ENCODE results near the gene GRAPL.
"Not testable (repeated sequence)": the region's sequence is repeated elsewhere in the genome, so short reads cannot be mapped to it uniquely, and the experiment has no call there.

The GRAPL gene

DNA sequence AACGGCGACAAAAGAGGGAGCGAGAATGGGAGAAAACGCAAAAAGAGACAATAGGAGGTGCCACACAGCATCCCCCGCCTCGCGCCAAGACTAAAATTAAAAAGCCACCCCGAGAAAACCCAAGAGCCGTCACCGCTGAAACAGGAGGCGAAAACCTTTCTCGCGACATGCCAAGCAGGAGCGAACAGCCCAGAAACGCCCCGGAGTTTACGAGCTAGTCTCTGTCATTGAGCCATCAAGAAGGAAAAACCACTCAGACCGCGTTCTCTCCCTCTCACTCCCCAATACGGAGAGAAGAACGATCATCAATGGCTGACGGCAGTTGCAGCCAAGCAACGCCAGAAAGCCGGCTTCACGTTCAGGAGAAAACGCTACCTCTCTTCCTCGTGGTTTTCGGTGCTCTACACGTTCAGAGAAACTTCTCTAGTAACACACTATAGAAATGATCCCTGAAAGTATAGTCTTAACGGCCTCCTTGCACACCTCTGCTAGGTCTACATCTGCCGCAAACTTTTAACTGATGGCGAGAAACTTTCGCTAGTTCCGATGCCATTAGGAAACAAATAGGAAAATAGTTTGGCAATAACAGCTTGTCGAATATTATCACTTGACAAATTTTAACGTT lies 62.5 kb downstream of the GRAPL start:
- not testable (repeated sequence) for DNase-seq

DNA sequence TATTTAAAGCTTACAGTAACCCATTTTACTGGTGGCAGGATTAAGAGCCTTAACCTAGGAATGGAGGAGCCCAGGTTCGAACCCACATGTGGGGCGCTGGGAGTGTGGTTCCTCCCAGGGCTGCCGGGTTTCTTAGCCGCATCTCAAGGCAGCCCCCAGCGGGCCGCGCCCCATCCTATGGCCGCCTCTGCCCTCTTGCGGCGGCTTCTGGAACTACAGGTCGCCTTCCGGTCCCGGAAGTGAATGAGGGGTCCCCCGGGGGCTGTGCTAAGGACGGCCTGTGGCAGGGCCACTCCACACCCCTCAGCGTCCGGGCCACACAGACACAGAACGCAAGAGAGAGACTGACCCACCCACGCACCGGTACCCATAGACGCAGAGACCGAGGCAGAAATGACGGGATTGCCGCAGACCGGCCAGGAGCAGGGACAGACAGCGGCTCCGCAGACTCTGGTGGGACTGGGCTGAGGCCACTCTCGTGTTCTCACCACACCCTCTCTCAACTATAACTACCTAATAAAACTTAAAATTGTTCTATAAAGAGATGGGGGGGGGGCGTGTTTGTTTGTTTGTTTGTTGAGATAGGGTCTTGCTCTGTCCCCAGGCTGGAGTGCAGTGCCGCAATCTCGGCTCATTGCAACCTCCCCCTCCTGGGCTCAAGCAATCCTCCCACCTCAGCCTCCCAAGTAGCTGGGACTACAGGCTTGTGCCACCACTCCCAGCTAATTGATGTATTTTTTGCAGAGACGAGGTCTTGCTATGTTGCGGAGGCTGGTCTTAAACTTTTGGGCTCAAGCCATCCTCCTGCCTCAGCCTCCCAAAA lies 69.2 kb downstream of the GRAPL start:
- DNase-seq: not testable (repeated sequence)

DNA sequence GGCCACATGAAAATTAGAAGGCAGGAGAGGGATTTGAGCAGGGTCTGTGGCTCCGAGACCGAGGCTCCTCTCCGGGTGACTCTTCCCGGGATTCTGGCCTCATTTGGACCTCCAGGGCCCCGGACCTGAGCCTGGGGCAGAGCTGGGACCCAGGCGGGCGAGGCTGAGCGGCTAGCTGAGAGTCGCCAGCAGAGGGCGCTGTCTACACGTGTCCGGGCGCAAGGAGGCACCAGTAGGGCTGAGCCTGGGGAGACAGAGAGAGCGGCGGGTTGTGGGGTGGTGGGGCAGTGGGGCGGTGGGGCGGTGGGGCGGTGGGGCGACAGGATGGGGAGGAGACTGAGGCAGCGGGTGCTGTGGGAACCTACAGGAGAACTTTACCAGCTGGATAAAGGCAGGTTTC lies 75.1 kb downstream of the GRAPL start:
- DNase-seq: not testable (repeated sequence)

DNA sequence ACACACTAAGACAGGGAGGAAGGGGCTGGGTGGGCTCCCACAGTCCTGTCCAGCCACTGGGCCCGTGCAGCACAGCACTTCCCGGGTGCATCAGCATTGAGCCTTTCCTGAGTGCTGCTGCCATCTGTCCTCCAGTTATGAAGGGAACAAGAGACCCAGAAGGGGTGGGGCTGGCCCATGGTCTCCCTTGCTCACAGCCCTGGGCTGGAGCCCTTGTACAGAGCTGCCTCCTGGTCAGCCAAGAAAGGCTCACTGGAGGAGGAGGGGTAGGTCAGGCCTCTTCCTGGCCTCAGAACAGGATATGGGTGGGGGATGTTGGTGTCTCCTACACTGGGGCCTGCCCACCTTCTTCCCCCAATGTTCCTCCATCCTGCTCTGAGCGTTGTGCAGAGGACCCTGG lies 76.0 kb downstream of the GRAPL start:
- not testable (repeated sequence) for DNase-seq
